HepG2 (cell line): ENCODE results near the gene CDHR5. TPM values are rescaled to one million over a fixed set of nuclear protein-coding genes. Genes with fewer than 3 reads are reported as not detected.
A peak's percentile ranks its signal among the peaks of the same experiment; 100 is the strongest.

Experiments
- ESRRA ChIP-seq: sonication (generic); formaldehyde crosslinking; IDR thresholded peaks from 2 replicates; pipeline ENCODE4 v1.5.1; 2020; ENCODE audit warnings: mild to moderate bottlenecking, low read depth, missing genetic modification reagents
- EZH2 ChIP-seq: conservative IDR thresholded peaks from 2 replicates; pipeline ENCODE4 v1.6.1; 2012; ENCODE audit warnings: mild to moderate bottlenecking, low read depth, low read length, moderate library complexity
- GTF2F1 ChIP-seq: fragments of 150-350 bp; IDR thresholded peaks from 2 replicates; pipeline ENCODE4 v1.6.1; 2014; ENCODE audit warnings: low read length
- KDM2A ChIP-seq: sonication (generic); formaldehyde crosslinking; IDR thresholded peaks from 2 replicates; pipeline ENCODE4 v1.4.0; 2020; ENCODE audit warnings: low read depth, missing genetic modification reagents, borderline replicate concordance
- KLF16 ChIP-seq, 2 experiments: sonication (generic) in 1 of 2; formaldehyde crosslinking in 1 of 2; IDR thresholded peaks; 2 replicates each; pipeline versions ENCODE4 v1.6.1 to v1.8.0; 2016 to 2023; ENCODE audit warnings: missing genetic modification reagents in 2 of 2, missing compliant biosample characterization in 1 of 2
- NONO ChIP-seq, 2 experiments: fragments of 450-650 bp in 1 of 2; sonication (generic) in 1 of 2; formaldehyde crosslinking in 1 of 2; IDR thresholded peaks in 1 of 2; conservative IDR thresholded peaks in 1 of 2; 2 replicates each; pipeline versions ENCODE4 v1.6.1 to v1.8.0; 2017 to 2022; ENCODE audit warnings: mild to moderate bottlenecking in 1 of 2, missing genetic modification reagents in 1 of 2, moderate library complexity in 1 of 2
- NPAS2 ChIP-seq: sonication (generic); formaldehyde crosslinking; IDR thresholded peaks from 2 replicates; pipeline ENCODE4 v1.8.0; 2022; ENCODE audit warnings: mild to moderate bottlenecking, missing genetic modification reagents, borderline replicate concordance
- POLR2A ChIP-seq, 2 experiments: IDR thresholded peaks; 2 replicates each; pipeline ENCODE4 v1.6.1; 2011; ENCODE audit warnings: low read depth in 2 of 2, low read length in 2 of 2, mild to moderate bottlenecking in 1 of 2, moderate library complexity in 1 of 2; ENCODE audit not compliant: insufficient read depth in 1 of 2
- SNRNP70 ChIP-seq: fragments of 200-400 bp; formaldehyde crosslinking; IDR thresholded peaks from 2 replicates; pipeline ENCODE4 v1.6.1; 2017; ENCODE audit warnings: mild to moderate bottlenecking, low read depth, low read length, moderate library complexity
- ZFP1 ChIP-seq: IDR thresholded peaks from 2 replicates; pipeline ENCODE4 v1.6.1; 2016
- ZFP36 ChIP-seq: fragments of 150-350 bp; IDR thresholded peaks from 2 replicates; pipeline ENCODE4 v1.6.1; 2018; ENCODE audit warnings: borderline replicate concordance, low read length, low read depth; ENCODE audit not compliant: partially characterized antibody
- ZNF260 ChIP-seq: sonication (generic); formaldehyde crosslinking; IDR thresholded peaks from 2 replicates; pipeline ENCODE4 v1.4.0; 2020; ENCODE audit warnings: missing genetic modification reagents, low read depth, mild to moderate bottlenecking, borderline replicate concordance
- ZNF263 ChIP-seq: sonication (generic); formaldehyde crosslinking; IDR thresholded peaks from 2 replicates; pipeline ENCODE4 v1.4.0; 2020; ENCODE audit warnings: missing genetic modification reagents
- ZNF333 ChIP-seq: sonication (generic); formaldehyde crosslinking; IDR thresholded peaks from 2 replicates; pipeline ENCODE4 v1.4.0; 2020; ENCODE audit warnings: mild to moderate bottlenecking, missing genetic modification reagents, borderline replicate concordance
- ZNF460 ChIP-seq: sonication (generic); formaldehyde crosslinking; IDR thresholded peaks from 2 replicates; pipeline ENCODE4 v1.5.1; 2020; ENCODE audit warnings: missing genetic modification reagents, mild to moderate bottlenecking, borderline replicate concordance
- ZNF501 ChIP-seq: sonication (generic); formaldehyde crosslinking; IDR thresholded peaks from 2 replicates; pipeline ENCODE4 v1.5.1; 2020; ENCODE audit warnings: mild to moderate bottlenecking, moderate library complexity, missing genetic modification reagents
- ZNF530 ChIP-seq: sonication (generic); formaldehyde crosslinking; IDR thresholded peaks from 2 replicates; pipeline ENCODE4 v1.5.0; 2020; ENCODE audit warnings: low read depth, mild to moderate bottlenecking, missing genetic modification reagents
- ZNF629 ChIP-seq: sonication (generic); formaldehyde crosslinking; conservative IDR thresholded peaks from 2 replicates; pipeline ENCODE4 v1.5.0; 2020; ENCODE audit warnings: missing genetic modification reagents
- polyA plus RNA-seq, 8 experiments: library from polyadenylated mRNA; depleted of rRNA in 3 of 8; stranded (reverse) in 7 of 8; unstranded in 1 of 8; fragments of >200 nt; fragmentation: Illumina TruSeq in 4 of 8; extraction: Trizol in 4 of 8; gene quantifications; 2 replicates each; pipeline versions ENCODE4 v1.2.1 to v1.2.3, GENCODE V29; 2011 to 2016; ENCODE audit warnings: low read depth in 4 of 8, missing spikeins in 1 of 8, mixed read lengths in 1 of 8; ENCODE audit not compliant: insufficient read depth in 1 of 8
- total RNA-seq, 5 experiments: library from RNA; depleted of rRNA; stranded (reverse); fragments of >200 nt; fragmentation: Illumina TruSeq; extraction: Trizol; gene quantifications; 2 replicates each; pipeline ENCODE4 v1.2.3, GENCODE V29; 2016; ENCODE audit warnings: low read depth in 1 of 5
- TF ChIP-seq, protein P1 (sequence below), 2 experiments: sonication (generic) in 1 of 2; formaldehyde crosslinking in 1 of 2; IDR thresholded peaks; 2 replicates each; pipeline versions ENCODE4 v1.4.0 to v1.6.1; 2016 to 2020; ENCODE audit warnings: borderline replicate concordance in 1 of 2, low read depth in 1 of 2, mild to moderate bottlenecking in 1 of 2, missing genetic modification reagents in 1 of 2
- TF ChIP-seq, protein P2 (sequence below), 2 experiments: sonication (generic) in 1 of 2; formaldehyde crosslinking in 1 of 2; IDR thresholded peaks; 2 replicates each; pipeline versions ENCODE4 v1.4.0 to v1.6.1; 2018 to 2020; ENCODE audit warnings: missing genetic modification reagents in 2 of 2, borderline replicate concordance in 1 of 2, low read depth in 1 of 2, mild to moderate bottlenecking in 1 of 2, missing biosample characterization in 1 of 2
- TF ChIP-seq, protein P3 (sequence below): sonication (generic); formaldehyde crosslinking; conservative IDR thresholded peaks from 2 replicates; pipeline ENCODE4 v1.4.0; 2020; ENCODE audit warnings: missing genetic modification reagents

The CDHR5 gene
- total and polyA plus RNA-seq, 2 of the 13 experiments (the other 11 are each of a cell fraction or from before 2014, with no cell fraction given), result 0.46 to 0.71 TPM

DNA sequence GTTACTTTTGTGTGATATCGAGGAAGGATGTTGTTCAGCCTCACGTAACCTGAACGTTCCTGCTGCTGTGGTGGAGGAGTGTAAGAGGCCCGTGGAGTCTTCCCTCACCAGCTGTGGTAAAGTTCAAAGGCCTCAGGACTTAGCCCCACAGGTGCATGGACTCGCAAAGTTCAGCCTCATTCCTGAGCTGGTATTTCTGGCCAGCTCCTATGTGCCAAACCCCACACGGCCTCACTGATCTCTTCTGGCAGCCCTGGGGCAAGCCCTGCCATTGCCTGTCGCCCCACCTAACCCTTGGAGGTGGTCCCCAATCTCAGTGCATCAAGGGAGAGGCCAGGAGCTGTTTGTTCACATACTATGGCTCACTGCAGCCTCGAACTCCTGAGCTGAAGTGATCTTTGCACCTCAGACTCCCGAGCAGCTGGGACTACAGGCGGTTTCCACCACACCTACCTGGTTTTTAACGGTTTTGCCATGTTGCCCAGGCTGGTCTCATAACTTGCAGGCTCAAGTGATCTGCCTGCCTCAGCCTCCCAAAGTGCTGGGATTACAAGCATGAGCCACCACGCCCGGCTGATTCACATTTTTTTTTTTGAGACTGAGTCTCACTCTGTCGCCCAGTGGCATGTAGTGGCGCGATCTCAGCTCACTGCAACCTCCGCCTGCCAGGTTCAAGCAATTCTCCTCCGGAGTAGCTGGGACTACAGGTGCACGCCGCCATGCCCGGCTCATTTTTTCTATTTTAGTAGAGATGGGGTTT is 46.3 kb downstream of the CDHR5 start (continued):
- TF ChIP-seq, protein P1, sequence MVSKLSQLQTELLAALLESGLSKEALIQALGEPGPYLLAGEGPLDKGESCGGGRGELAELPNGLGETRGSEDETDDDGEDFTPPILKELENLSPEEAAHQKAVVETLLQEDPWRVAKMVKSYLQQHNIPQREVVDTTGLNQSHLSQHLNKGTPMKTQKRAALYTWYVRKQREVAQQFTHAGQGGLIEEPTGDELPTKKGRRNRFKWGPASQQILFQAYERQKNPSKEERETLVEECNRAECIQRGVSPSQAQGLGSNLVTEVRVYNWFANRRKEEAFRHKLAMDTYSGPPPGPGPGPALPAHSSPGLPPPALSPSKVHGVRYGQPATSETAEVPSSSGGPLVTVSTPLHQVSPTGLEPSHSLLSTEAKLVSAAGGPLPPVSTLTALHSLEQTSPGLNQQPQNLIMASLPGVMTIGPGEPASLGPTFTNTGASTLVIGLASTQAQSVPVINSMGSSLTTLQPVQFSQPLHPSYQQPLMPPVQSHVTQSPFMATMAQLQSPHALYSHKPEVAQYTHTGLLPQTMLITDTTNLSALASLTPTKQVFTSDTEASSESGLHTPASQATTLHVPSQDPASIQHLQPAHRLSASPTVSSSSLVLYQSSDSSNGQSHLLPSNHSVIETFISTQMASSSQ (IDR thresholded peaks at IDR 0.05; ENCODE audit: low read depth), result no peak
- TF ChIP-seq, protein P1 (CRISPR knock-in tag; IDR thresholded peaks at IDR 0.05; ENCODE audit: borderline replicate concordance), result 0 out of 2 replicates have a peak, but pooled peaks have one; percentile 15
- no peak for TF ChIP-seq SNRNP70
- TF ChIP-seq POLR2A (IDR thresholded peaks at IDR 0.05; ENCODE audit: insufficient read depth in 1 of 2, low read depth in 2 of 2, low read length in 2 of 2), result no peak
- no peak for TF ChIP-seq NONO (IDR thresholded peaks at IDR 0.05)
- TF ChIP-seq NONO (CRISPR knock-in tag; conservative IDR thresholded peaks at IDR 0.05), result no peak
- TF ChIP-seq NPAS2 (CRISPR knock-in tag), result no peak
- TF ChIP-seq ZNF333, result no peak
- TF ChIP-seq ZNF260 (CRISPR knock-in tag), result no peak
- no peak for TF ChIP-seq ZFP1 (CRISPR knock-in tag)
- TF ChIP-seq ZNF530 (CRISPR knock-in tag), result no peak
- no peak for TF ChIP-seq ZNF629 (CRISPR knock-in tag)
- no peak for TF ChIP-seq ESRRA (CRISPR knock-in tag)
- TF ChIP-seq ZNF460 (CRISPR knock-in tag), result peak; percentile 91
- no peak for TF ChIP-seq EZH2
- TF ChIP-seq ZNF501 (CRISPR knock-in tag), result no peak
- no peak for TF ChIP-seq ZFP36
- TF ChIP-seq, protein P2, sequence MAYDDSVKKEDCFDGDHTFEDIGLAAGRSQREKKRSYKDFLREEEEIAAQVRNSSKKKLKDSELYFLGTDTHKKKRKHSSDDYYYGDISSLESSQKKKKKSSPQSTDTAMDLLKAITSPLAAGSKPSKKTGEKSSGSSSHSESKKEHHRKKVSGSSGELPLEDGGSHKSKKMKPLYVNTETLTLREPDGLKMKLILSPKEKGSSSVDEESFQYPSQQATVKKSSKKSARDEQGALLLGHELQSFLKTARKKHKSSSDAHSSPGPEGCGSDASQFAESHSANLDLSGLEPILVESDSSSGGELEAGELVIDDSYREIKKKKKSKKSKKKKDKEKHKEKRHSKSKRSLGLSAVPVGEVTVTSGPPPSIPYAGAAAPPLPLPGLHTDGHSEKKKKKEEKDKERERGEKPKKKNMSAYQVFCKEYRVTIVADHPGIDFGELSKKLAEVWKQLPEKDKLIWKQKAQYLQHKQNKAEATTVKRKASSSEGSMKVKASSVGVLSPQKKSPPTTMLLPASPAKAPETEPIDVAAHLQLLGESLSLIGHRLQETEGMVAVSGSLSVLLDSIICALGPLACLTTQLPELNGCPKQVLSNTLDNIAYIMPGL (CRISPR knock-in tag; IDR thresholded peaks at IDR 0.05; ENCODE audit: borderline replicate concordance in 1 of 2, low read depth in 1 of 2), result no peak
- 0 out of 2 replicates have a peak, but pooled peaks have one; percentile 15 for TF ChIP-seq ZNF263 (CRISPR knock-in tag)
- TF ChIP-seq, protein P3, sequence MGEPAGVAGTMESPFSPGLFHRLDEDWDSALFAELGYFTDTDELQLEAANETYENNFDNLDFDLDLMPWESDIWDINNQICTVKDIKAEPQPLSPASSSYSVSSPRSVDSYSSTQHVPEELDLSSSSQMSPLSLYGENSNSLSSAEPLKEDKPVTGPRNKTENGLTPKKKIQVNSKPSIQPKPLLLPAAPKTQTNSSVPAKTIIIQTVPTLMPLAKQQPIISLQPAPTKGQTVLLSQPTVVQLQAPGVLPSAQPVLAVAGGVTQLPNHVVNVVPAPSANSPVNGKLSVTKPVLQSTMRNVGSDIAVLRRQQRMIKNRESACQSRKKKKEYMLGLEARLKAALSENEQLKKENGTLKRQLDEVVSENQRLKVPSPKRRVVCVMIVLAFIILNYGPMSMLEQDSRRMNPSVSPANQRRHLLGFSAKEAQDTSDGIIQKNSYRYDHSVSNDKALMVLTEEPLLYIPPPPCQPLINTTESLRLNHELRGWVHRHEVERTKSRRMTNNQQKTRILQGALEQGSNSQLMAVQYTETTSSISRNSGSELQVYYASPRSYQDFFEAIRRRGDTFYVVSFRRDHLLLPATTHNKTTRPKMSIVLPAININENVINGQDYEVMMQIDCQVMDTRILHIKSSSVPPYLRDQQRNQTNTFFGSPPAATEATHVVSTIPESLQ (CRISPR knock-in tag), result no peak
- TF ChIP-seq KDM2A (CRISPR knock-in tag), result no peak
- no peak for TF ChIP-seq KLF16 (CRISPR knock-in tag; IDR thresholded peaks at IDR 0.05)
- TF ChIP-seq GTF2F1, result no peak
